ENCODE data around the gene FRAS1. TPM values are rescaled to one million over a fixed set of nuclear protein-coding genes. Genes with fewer than 3 reads are reported as not detected.
A peak's percentile ranks its signal among the peaks of the same experiment; 100 is the strongest.

FRAS1 gene
- total RNA-seq, 1 experiment from 2014 or later, result 82.0 TPM

DNA sequence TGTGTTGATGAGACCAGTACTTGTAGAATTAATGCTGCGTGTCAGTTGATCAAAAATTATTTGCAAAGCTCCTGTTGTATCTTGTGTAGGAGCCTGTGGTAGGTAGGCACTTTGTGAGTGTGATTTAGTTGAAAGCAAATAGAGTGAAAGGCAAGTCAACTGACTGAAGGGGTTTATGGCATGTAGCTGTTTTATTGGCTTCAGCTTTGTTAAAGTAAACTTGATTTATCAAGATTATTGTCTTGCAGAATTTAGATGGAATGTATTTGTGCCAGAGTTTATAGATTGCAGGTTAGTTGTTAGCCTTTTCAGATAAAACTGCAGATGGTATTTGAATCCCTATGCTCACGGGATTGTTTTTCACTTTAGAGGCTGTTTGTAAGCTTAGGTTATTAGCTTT lies 128.0 kb downstream of the FRAS1 start:
- DNase-seq (ENCODE audit: low spot score), result no peak
- peaks cover 37% of the 10 kb centered on the region for H3K4me1 Mint-ChIP-seq
- no peaks in the 10 kb centered on the region for H3K27me3 Mint-ChIP-seq (ENCODE audit: low read depth)
- ChIA-PET POLR2A (no interaction called here), CTCF (interaction anchor here (3.3 kb wide), 1 partner anchor 13 kb away, joined by 15 read pairs; no protein-coding TSS in a partner anchor)
- no peaks in the 10 kb centered on the region for H3K9me3 Mint-ChIP-seq
- TF ChIP-seq FOXP1 (CRISPR knock-in tag; IDR thresholded peaks at IDR 0.05; ENCODE audit: borderline replicate concordance) (no peak), TEAD4 (CRISPR knock-in tag; IDR thresholded peaks at IDR 0.05) (no peak)
- TF ChIP-seq, protein P1, sequence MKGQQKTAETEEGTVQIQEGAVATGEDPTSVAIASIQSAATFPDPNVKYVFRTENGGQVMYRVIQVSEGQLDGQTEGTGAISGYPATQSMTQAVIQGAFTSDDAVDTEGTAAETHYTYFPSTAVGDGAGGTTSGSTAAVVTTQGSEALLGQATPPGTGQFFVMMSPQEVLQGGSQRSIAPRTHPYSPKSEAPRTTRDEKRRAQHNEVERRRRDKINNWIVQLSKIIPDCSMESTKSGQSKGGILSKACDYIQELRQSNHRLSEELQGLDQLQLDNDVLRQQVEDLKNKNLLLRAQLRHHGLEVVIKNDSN (CRISPR knock-in tag; IDR thresholded peaks at IDR 0.05), result no peak
- TF ChIP-seq, protein P2, sequence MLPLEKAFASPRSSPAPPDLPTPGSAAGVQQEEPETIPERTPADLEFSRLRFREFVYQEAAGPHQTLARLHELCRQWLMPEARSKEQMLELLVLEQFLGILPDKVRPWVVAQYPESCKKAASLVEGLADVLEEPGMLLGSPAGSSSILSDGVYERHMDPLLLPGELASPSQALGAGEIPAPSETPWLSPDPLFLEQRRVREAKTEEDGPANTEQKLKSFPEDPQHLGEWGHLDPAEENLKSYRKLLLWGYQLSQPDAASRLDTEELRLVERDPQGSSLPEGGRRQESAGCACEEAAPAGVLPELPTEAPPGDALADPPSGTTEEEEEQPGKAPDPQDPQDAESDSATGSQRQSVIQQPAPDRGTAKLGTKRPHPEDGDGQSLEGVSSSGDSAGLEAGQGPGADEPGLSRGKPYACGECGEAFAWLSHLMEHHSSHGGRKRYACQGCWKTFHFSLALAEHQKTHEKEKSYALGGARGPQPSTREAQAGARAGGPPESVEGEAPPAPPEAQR (CRISPR knock-in tag; IDR thresholded peaks at IDR 0.05), result no peak
- H3K36me3 Mint-ChIP-seq, result peaks cover 8% of the 10 kb centered on the region
- no peak overlapping the region for H3K4me3 Mint-ChIP-seq
- no peak for ATAC-seq
- no peak overlapping the region for H3K27ac Mint-ChIP-seq

DNA sequence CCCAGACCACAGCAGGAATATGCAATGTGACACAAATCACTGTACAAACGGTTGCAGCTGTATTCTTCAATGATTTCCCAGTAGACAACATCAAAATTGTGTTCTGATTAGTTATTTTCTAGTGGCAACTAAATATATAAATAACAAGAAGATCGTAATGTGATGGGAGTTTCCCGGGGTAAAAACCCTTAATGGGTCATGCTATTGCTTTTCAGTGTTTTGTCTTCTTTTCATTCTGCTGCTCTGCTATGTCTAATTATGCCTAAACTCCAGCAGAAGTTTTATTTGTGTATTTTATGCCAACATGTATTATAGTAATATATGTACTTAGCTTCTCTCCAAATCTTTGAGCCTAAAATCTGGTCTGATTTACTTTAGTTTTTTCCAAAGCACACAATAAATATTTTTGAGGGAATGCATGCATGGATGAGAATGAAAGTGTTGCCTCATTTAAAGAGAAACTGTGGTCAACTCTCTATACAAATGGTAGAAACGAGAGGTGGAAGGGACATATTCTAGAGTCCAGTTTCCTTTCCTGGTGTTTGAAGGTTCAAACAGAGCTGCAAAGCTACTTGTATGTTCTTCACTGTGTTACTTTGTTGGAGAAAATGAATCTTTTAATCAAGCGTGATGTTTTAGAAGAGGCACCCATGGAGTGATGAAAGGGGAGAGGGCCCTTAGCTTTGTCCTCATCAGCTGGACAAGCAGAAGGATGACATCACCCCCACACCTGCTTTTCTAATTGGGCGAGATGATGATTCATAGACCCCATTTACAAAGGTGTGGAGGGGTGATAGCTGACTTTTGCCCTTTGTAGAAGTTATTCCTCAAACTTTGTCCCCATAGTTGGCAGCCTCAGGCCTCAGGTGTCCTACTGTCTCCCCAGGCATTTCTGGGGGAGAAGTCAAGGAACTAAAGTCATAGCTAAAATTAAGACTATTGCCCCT lies 129.7 kb downstream of the FRAS1 start:
- ChIA-PET POLR2A (no interaction called here), CTCF (interaction anchor here (3.3 kb wide), 1 partner anchor 15 kb away, joined by 15 read pairs; no protein-coding TSS in a partner anchor)
- H3K27ac Mint-ChIP-seq, result peak overlapping the region; percentile 51; the same call in 1 of the 2 replicates
- H3K4me3 Mint-ChIP-seq, result no peak overlapping the region
- 0 out of 2 replicates have a peak, but pooled peaks cover 6% of the 10 kb centered on the region for H3K9me3 Mint-ChIP-seq
- peaks cover 40% of the 10 kb centered on the region for H3K4me1 Mint-ChIP-seq
- DNase-seq (ENCODE audit: low spot score) (no peak), ATAC-seq (no peak)
- peaks cover 6% of the 10 kb centered on the region for H3K36me3 Mint-ChIP-seq
- no peaks in the 10 kb centered on the region for H3K27me3 Mint-ChIP-seq (ENCODE audit: low read depth)
- TF ChIP-seq ZNF219 (CRISPR knock-in tag; IDR thresholded peaks at IDR 0.05; ENCODE audit: borderline replicate concordance), result no peak
- no peak for TF ChIP-seq ZNF423 (CRISPR knock-in tag; IDR thresholded peaks at IDR 0.05)
- TF ChIP-seq, protein P3, sequence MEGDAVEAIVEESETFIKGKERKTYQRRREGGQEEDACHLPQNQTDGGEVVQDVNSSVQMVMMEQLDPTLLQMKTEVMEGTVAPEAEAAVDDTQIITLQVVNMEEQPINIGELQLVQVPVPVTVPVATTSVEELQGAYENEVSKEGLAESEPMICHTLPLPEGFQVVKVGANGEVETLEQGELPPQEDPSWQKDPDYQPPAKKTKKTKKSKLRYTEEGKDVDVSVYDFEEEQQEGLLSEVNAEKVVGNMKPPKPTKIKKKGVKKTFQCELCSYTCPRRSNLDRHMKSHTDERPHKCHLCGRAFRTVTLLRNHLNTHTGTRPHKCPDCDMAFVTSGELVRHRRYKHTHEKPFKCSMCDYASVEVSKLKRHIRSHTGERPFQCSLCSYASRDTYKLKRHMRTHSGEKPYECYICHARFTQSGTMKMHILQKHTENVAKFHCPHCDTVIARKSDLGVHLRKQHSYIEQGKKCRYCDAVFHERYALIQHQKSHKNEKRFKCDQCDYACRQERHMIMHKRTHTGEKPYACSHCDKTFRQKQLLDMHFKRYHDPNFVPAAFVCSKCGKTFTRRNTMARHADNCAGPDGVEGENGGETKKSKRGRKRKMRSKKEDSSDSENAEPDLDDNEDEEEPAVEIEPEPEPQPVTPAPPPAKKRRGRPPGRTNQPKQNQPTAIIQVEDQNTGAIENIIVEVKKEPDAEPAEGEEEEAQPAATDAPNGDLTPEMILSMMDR (IDR thresholded peaks at IDR 0.05), result no peak
- no peak for TF ChIP-seq SP1 (CRISPR knock-in tag; conservative IDR thresholded peaks at IDR 0.05)
- TF ChIP-seq FOXP1 (CRISPR knock-in tag; IDR thresholded peaks at IDR 0.05; ENCODE audit: borderline replicate concordance), result no peak
- TF ChIP-seq, protein P4, sequence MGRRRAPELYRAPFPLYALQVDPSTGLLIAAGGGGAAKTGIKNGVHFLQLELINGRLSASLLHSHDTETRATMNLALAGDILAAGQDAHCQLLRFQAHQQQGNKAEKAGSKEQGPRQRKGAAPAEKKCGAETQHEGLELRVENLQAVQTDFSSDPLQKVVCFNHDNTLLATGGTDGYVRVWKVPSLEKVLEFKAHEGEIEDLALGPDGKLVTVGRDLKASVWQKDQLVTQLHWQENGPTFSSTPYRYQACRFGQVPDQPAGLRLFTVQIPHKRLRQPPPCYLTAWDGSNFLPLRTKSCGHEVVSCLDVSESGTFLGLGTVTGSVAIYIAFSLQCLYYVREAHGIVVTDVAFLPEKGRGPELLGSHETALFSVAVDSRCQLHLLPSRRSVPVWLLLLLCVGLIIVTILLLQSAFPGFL (CRISPR knock-in tag; IDR thresholded peaks at IDR 0.05; ENCODE audit: borderline replicate concordance), result no peak
- TF ChIP-seq MXD4 (CRISPR knock-in tag; IDR thresholded peaks at IDR 0.05; ENCODE audit: borderline replicate concordance), result no peak
- no peak for TF ChIP-seq JAZF1 (CRISPR knock-in tag; IDR thresholded peaks at IDR 0.05)
- no peak for TF ChIP-seq HMGA2 (CRISPR knock-in tag; IDR thresholded peaks at IDR 0.05)
- TF ChIP-seq, protein P5, sequence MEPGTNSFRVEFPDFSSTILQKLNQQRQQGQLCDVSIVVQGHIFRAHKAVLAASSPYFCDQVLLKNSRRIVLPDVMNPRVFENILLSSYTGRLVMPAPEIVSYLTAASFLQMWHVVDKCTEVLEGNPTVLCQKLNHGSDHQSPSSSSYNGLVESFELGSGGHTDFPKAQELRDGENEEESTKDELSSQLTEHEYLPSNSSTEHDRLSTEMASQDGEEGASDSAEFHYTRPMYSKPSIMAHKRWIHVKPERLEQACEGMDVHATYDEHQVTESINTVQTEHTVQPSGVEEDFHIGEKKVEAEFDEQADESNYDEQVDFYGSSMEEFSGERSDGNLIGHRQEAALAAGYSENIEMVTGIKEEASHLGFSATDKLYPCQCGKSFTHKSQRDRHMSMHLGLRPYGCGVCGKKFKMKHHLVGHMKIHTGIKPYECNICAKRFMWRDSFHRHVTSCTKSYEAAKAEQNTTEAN (CRISPR knock-in tag; IDR thresholded peaks at IDR 0.05), result no peak
- TF ChIP-seq, protein P6, sequence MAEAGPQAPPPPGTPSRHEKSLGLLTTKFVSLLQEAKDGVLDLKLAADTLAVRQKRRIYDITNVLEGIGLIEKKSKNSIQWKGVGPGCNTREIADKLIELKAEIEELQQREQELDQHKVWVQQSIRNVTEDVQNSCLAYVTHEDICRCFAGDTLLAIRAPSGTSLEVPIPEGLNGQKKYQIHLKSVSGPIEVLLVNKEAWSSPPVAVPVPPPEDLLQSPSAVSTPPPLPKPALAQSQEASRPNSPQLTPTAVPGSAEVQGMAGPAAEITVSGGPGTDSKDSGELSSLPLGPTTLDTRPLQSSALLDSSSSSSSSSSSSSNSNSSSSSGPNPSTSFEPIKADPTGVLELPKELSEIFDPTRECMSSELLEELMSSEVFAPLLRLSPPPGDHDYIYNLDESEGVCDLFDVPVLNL (CRISPR knock-in tag; IDR thresholded peaks at IDR 0.05; ENCODE audit: borderline replicate concordance, low read depth), result no peak
- no peak for TF ChIP-seq KAT7 (CRISPR knock-in tag; IDR thresholded peaks at IDR 0.05; ENCODE audit: borderline replicate concordance)
- TF ChIP-seq, protein P7, sequence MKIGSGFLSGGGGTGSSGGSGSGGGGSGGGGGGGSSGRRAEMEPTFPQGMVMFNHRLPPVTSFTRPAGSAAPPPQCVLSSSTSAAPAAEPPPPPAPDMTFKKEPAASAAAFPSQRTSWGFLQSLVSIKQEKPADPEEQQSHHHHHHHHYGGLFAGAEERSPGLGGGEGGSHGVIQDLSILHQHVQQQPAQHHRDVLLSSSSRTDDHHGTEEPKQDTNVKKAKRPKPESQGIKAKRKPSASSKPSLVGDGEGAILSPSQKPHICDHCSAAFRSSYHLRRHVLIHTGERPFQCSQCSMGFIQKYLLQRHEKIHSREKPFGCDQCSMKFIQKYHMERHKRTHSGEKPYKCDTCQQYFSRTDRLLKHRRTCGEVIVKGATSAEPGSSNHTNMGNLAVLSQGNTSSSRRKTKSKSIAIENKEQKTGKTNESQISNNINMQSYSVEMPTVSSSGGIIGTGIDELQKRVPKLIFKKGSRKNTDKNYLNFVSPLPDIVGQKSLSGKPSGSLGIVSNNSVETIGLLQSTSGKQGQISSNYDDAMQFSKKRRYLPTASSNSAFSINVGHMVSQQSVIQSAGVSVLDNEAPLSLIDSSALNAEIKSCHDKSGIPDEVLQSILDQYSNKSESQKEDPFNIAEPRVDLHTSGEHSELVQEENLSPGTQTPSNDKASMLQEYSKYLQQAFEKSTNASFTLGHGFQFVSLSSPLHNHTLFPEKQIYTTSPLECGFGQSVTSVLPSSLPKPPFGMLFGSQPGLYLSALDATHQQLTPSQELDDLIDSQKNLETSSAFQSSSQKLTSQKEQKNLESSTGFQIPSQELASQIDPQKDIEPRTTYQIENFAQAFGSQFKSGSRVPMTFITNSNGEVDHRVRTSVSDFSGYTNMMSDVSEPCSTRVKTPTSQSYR (CRISPR knock-in tag; IDR thresholded peaks at IDR 0.05), result no peak
- TF ChIP-seq, protein P8, sequence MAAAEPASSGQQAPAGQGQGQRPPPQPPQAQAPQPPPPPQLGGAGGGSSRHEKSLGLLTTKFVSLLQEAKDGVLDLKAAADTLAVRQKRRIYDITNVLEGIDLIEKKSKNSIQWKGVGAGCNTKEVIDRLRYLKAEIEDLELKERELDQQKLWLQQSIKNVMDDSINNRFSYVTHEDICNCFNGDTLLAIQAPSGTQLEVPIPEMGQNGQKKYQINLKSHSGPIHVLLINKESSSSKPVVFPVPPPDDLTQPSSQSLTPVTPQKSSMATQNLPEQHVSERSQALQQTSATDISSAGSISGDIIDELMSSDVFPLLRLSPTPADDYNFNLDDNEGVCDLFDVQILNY (CRISPR knock-in tag; IDR thresholded peaks at IDR 0.05), result no peak
- TF ChIP-seq, protein P9, sequence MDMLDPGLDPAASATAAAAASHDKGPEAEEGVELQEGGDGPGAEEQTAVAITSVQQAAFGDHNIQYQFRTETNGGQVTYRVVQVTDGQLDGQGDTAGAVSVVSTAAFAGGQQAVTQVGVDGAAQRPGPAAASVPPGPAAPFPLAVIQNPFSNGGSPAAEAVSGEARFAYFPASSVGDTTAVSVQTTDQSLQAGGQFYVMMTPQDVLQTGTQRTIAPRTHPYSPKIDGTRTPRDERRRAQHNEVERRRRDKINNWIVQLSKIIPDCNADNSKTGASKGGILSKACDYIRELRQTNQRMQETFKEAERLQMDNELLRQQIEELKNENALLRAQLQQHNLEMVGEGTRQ (CRISPR knock-in tag; IDR thresholded peaks at IDR 0.05), result no peak
- TF ChIP-seq, protein P10, sequence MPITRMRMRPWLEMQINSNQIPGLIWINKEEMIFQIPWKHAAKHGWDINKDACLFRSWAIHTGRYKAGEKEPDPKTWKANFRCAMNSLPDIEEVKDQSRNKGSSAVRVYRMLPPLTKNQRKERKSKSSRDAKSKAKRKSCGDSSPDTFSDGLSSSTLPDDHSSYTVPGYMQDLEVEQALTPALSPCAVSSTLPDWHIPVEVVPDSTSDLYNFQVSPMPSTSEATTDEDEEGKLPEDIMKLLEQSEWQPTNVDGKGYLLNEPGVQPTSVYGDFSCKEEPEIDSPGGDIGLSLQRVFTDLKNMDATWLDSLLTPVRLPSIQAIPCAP (CRISPR knock-in tag; IDR thresholded peaks at IDR 0.05), result no peak

Data from WTC11 (cell line).